ENCODE data around the gene CUL1. TPM values are rescaled to one million over a fixed set of nuclear protein-coding genes. Genes with fewer than 3 reads are reported as not detected.

CUL1 gene
- 10 to 100 TPM; 72.7 to 75.3 TPM for total RNA-seq

DNA sequence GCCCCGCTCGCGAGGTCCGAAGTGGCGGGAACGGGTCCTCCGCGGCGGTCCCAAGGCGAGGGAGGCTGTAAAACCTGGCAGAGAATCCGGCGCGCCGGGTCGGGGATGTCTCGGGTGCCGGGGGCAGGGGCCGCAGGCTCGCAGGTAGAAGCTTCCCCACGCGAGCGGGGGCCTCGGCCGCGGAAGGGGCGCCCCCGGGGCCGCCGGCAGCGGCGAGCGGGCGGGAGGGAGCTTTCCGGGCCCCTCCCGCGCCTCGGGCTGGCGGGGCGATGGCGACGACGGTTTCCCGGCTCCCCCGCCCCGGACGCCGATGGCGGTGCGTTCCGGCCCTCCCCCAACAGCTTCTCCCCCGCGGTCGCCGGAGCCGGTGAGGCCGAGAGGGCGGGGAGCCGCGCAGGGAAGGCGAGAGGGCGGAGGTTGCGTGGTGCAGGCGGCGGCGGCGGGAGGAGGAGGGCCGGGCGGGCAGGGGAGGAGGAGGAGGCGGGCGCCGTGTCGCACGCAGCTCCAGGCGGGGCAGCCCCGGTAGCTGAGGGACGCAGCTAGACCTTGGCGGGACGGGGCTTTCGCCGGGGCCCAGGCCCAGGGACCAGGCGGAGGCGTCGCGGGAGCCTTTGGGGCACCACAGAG is at the start of gene CUL1:
CUL1 (plus strand) TSS at position 507 of the 627 bp plus-strand sequence. CDS start 31,220 bp downstream, outside the sequence.
- DNase-seq, result peak; percentile 84
- H3K9me3 Mint-ChIP-seq, result no peaks in the 10 kb centered on the region
- H3K27ac Mint-ChIP-seq, result peak within 1 kb of the TSS; percentile 92
- peak within 1 kb of the TSS; percentile 93 for H3K4me3 Mint-ChIP-seq
- H3K36me3 Mint-ChIP-seq, result peaks cover 20% of the 10 kb centered on the region
- H3K4me1 Mint-ChIP-seq, result peaks cover 50% of the 10 kb centered on the region
- H3K27me3 Mint-ChIP-seq, result no peaks in the 10 kb centered on the region

DNA sequence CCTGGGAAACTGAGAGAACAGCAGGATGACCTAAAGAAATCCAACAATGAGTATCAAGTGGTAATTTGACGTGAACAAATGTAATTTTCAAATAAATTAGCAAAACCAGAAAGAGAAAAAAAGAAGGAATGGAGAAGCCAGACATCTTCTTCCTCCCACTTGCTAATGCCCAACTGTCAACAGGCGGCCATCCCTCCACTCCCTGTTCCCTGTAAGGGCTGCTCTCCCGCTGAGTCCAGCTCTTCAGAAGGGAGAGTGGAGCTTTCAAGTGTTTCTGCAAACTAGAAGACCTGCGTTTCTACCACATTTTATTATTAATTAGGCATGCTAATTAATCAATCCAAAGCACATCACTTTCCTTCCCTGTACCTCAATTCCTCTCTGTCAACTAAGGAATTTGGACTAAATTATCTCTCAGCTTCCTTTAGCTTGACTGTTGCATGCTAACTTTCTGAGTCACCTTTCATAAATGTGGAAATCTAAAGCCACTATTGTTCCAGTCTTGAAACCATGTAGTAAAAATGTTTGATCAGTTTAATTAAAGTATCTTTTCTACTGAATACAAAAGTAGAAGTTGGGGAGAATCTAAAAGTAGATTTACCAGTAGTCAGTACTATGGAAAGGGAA is 48.4 kb upstream of the CUL1 start:
- H3K9me3 Mint-ChIP-seq, result no peaks in the 10 kb centered on the region
- DNase-seq, result no peak
- no peaks in the 10 kb centered on the region for H3K27me3 Mint-ChIP-seq
- H3K27ac Mint-ChIP-seq, result no peak overlapping the region
- H3K4me1 Mint-ChIP-seq, result no peaks in the 10 kb centered on the region
- no peaks in the 10 kb centered on the region for H3K36me3 Mint-ChIP-seq
- no peak overlapping the region for H3K4me3 Mint-ChIP-seq

DNA sequence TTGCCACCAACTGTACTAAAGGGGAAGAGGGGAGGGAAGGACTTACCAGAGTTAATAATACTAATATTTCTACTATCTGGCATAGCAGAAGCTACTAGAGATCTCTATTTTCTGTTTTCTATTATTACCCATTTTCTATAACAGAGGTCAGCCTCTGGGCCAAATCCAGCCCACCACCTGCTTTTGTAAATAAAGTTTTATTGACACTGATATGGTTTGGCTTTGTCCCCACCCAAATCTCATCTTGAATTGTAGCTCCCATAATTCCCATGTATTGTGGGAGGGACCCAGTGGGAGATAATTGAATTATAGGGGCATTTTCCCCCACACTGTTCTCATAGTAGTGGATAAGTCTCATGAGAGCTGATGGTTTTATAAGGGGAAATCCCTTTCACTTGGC is 45.9 kb upstream of the CUL1 start:
- H3K27me3 Mint-ChIP-seq, result no peaks in the 10 kb centered on the region
- H3K36me3 Mint-ChIP-seq, result no peaks in the 10 kb centered on the region
- H3K9me3 Mint-ChIP-seq, result no peaks in the 10 kb centered on the region
- no peak overlapping the region for H3K4me3 Mint-ChIP-seq
- no peak overlapping the region for H3K27ac Mint-ChIP-seq
- DNase-seq, result no peak
- H3K4me1 Mint-ChIP-seq, result no peaks in the 10 kb centered on the region

DNA sequence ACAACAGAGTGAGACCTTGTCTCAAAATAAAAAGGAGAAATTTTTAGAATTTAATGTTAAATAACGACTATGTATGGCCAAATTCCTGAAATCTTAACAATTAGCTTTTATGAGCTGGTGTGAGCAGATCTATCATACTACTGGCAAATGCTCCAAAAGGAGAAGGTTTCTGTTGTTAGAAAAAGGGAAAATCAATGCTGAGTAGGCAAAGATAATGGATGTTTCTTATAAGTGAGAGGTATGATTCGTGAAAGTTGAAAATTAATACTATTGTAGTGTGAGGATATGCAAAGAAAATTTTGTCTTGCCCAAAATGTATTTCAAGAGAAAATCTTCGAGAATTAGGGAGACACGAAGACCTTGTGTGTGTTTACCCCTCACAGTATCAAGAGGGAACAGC is 40.8 kb upstream of the CUL1 start:
- H3K36me3 Mint-ChIP-seq, result no peaks in the 10 kb centered on the region
- H3K4me3 Mint-ChIP-seq, result no peak overlapping the region
- H3K27me3 Mint-ChIP-seq, result no peaks in the 10 kb centered on the region
- peaks cover 2% of the 10 kb centered on the region for H3K4me1 Mint-ChIP-seq
- no peak overlapping the region for H3K27ac Mint-ChIP-seq
- DNase-seq, result no peak
- H3K9me3 Mint-ChIP-seq, result no peaks in the 10 kb centered on the region

DNA sequence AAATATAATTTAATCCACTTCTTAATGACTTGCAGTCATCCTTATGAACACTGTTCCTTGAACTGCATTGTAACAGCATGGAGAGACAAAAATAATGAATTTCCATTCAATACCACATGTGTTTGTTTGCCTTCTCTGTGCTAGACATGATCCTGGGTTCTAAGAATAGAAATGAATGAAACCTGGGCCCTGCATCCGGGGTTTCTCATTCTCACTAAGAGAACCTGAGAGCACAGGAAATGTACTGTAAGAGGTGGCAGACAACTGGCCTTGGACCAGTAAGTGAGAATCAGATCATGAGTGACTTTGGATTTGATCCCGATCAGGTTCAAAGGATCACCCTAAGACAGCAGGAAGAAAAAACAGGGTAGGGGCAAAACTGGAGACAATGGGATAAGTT is 37.2 kb upstream of the CUL1 start:
- no peak overlapping the region for H3K4me3 Mint-ChIP-seq
- H3K27ac Mint-ChIP-seq, result no peak overlapping the region
- H3K4me1 Mint-ChIP-seq, result peaks cover 3% of the 10 kb centered on the region
- no peaks in the 10 kb centered on the region for H3K36me3 Mint-ChIP-seq
- no peaks in the 10 kb centered on the region for H3K27me3 Mint-ChIP-seq
- H3K9me3 Mint-ChIP-seq, result no peaks in the 10 kb centered on the region
- DNase-seq, result no peak

DNA sequence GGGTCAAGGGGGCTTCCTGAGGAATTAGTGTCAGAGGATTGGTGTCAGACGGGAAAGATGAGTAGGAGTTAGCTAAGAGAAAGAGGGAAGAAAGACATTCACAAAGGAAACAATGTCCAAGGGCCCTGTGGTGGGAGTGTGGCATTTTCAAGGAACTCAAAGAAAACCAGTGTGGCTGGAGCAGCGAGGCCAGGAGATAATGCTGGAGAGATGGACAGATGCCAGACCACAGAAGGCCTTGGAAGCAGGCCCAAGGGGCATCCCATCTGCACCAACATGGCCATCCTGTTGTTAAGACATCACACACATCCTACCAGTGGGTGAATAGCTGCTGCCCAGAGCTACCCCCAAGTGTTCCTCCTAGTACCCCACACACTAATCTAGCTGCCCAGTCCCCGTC is 36.1 kb upstream of the CUL1 start:
- Mint-ChIP-seq H3K4me1 (peaks cover 5% of the 10 kb centered on the region), H3K9me3 (peaks cover 2% of the 10 kb centered on the region), H3K27ac (no peak overlapping the region), H3K36me3 (no peaks in the 10 kb centered on the region), H3K27me3 (no peaks in the 10 kb centered on the region), H3K4me3 (no peak overlapping the region)
- DNase-seq, result no peak

DNA sequence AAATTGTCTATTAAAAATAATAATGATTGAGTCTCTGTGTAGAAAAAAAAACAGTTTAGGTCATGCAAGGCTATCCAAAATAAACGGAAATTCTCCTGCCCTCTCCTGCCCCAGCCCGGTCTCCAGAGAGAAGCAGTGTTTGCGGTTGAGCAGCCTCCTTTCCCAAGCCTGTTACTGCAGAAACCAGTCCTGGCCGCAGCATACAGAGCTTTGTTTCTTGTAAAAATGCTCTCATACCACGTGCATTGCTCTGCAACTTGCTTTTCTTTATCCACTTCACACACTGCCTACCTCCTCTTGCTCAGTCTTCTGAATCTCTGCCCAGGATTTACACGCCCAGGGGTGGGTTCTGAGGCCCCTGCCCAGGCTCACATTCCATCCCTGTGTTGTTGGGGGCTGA is 34.4 kb upstream of the CUL1 start:
- Mint-ChIP-seq H3K4me3 (no peak overlapping the region), H3K27ac (no peak overlapping the region), H3K36me3 (peaks cover 2% of the 10 kb centered on the region), H3K4me1 (peaks cover 5% of the 10 kb centered on the region), H3K9me3 (peaks cover 5% of the 10 kb centered on the region), H3K27me3 (no peaks in the 10 kb centered on the region)
- DNase-seq, result no peak

DNA sequence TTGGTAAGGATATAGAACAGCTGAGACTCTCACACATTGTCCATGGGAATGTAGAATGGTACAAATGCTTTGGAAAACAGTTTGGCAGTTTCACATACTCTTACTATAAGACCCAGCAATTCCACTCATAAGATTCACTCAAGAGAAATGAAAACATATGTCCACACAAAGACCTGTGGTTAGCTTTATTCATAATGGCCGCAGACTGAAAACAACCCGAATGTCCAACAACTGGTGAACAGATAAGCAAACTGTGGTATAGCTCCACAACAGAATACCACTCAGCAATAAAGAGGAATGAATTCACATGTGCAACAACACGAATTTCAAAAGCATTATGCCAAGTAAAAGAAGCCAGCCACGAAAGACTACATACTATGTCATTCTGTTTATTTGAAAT is 33.5 kb upstream of the CUL1 start:
- Mint-ChIP-seq H3K4me1 (peaks cover 5% of the 10 kb centered on the region), H3K27ac (no peak overlapping the region), H3K9me3 (peaks cover 5% of the 10 kb centered on the region), H3K4me3 (no peak overlapping the region), H3K36me3 (peaks cover 2% of the 10 kb centered on the region), H3K27me3 (no peaks in the 10 kb centered on the region)
- no peak for DNase-seq

DNA sequence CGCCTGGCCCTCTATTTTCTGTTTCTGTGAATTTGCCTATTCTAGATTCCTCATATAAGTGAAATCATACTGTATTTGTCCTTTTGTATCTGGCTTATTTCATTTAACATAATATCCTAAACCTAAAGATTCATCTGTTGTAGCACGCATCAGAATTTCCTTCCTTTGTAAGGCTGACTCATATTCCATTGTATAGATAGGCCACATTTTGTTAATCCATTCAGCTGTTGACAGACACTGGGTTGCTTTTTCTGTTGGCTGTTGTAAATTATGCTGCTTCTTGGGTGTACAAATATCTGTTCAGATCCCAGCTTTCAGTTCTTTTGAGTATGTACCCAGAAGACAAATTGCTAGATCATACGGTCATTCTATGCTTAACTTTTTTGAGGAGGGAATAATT is 28.8 kb upstream of the CUL1 start:
- H3K27ac Mint-ChIP-seq, result no peak overlapping the region
- peaks cover 5% of the 10 kb centered on the region for H3K4me1 Mint-ChIP-seq
- peaks cover 2% of the 10 kb centered on the region for H3K36me3 Mint-ChIP-seq
- no peaks in the 10 kb centered on the region for H3K27me3 Mint-ChIP-seq
- no peak for DNase-seq
- peaks cover 10% of the 10 kb centered on the region for H3K9me3 Mint-ChIP-seq
- no peak overlapping the region for H3K4me3 Mint-ChIP-seq

DNA sequence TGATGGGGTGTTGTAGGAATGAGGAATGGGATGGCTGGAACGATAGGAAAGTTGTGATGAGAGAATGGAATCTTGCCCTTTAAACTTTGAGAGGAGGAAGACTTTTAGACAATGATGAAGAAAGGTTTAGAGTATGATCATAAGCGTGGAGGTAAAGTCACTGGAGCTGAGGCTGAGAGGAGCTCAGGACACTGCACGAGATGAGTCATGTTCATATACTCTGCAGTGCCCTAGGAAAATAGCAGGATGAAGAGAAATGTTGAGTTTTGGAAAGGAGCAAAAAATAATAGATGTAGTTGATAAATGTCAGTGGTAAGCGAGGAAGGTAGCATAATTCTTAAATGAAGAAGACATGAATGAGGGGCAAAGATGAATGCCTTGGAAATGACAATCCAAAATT is 28.3 kb upstream of the CUL1 start:
- H3K36me3 Mint-ChIP-seq, result peaks cover 2% of the 10 kb centered on the region
- H3K9me3 Mint-ChIP-seq, result peaks cover 10% of the 10 kb centered on the region
- no peak overlapping the region for H3K27ac Mint-ChIP-seq
- peaks cover 5% of the 10 kb centered on the region for H3K4me1 Mint-ChIP-seq
- H3K4me3 Mint-ChIP-seq, result no peak overlapping the region
- no peak for DNase-seq
- H3K27me3 Mint-ChIP-seq, result no peaks in the 10 kb centered on the region

DNA sequence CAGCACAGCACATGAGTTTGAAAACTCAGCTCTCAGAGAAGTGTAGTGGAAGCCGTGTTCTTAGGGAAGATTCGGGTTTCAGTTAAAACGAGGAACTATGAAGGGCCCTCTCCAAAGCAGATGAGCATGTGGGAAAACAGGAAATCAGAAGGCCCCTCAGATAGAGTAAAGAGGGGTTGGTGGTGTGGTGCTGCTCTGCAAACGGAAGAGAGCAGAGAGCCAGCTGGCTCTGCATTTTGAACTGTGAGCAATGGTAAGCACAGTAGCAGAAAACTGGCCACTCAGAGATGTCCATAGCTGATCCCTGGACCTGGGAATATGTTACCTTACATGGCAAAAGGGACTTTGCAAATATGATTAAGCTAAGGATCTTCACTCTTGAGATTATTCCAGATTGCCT is 27.9 kb upstream of the CUL1 start:
- H3K9me3 Mint-ChIP-seq, result peaks cover 10% of the 10 kb centered on the region
- DNase-seq, result no peak
- H3K36me3 Mint-ChIP-seq, result peaks cover 2% of the 10 kb centered on the region
- H3K27me3 Mint-ChIP-seq, result no peaks in the 10 kb centered on the region
- H3K4me1 Mint-ChIP-seq, result peaks cover 5% of the 10 kb centered on the region
- no peak overlapping the region for H3K27ac Mint-ChIP-seq
- H3K4me3 Mint-ChIP-seq, result no peak overlapping the region

DNA sequence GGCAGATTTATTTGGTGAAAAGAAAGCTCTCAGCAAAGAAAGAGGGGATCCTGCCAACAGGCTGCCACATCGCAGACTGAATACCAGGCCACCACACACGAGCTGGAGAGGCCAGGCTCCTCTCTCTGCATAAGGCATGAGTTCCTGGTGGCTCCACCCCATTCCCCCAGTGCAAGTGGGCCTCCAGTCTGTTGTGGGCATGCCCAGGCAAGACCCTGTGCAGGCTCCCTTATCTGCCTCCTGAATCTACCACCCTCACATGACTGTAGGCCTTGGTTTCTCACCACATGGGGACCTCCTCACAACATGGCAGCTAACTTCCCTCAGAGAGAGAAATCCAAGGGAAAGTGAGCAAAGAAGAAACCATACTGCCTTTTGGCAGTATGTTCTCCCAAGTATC is 26.7 kb upstream of the CUL1 start:
- Mint-ChIP-seq H3K4me3 (no peak overlapping the region), H3K4me1 (peaks cover 2% of the 10 kb centered on the region), H3K27ac (no peak overlapping the region), H3K9me3 (peaks cover 10% of the 10 kb centered on the region), H3K36me3 (peaks cover 2% of the 10 kb centered on the region), H3K27me3 (no peaks in the 10 kb centered on the region)
- no peak for DNase-seq

DNA sequence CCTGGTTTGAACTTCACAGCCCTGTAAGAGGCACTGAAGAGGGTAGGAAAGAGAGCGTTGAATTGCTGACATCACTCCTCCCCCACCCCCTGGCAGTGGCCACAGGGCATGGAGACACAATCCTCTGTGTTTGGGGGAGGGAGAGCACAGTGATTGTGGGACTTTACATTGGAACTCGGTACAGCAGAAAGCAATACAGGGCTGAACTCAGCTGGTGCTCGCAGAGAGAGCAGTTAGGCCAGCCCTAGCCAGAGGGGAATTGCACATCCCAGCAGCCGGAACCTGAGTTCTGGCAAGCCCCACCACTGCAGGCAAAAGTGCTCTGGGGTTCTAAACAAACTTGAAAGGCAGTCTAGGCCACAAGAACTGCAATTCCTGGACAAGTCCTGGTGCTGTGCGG is 24.0 kb upstream of the CUL1 start:
- no peak overlapping the region for H3K4me3 Mint-ChIP-seq
- no peak for DNase-seq
- peaks cover 4% of the 10 kb centered on the region for H3K9me3 Mint-ChIP-seq
- no peaks in the 10 kb centered on the region for H3K27me3 Mint-ChIP-seq
- peaks cover 2% of the 10 kb centered on the region for H3K4me1 Mint-ChIP-seq
- H3K27ac Mint-ChIP-seq, result no peak overlapping the region
- H3K36me3 Mint-ChIP-seq, result no peaks in the 10 kb centered on the region

DNA sequence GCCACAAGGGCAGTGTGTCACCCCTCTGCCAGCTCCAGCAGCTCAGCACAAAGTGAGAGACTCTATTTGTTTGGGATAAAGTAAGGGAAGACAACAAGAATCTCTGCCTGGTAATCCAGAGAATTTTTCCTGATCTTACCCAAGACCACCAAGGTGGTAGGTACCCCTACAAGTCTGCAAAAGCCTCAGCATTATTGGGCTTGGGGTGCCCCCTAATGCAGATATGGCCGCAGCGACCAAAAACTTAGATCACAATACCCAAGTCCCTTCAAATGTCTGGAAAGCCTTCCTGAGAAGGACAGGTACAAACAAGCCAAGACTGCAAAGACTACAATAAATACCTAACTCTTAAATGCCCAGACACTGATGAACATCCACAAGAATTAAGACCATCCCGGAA is 22.4 kb upstream of the CUL1 start:
- Mint-ChIP-seq H3K27me3 (no peaks in the 10 kb centered on the region), H3K9me3 (peaks cover 7% of the 10 kb centered on the region), H3K36me3 (no peaks in the 10 kb centered on the region), H3K27ac (no peak overlapping the region), H3K4me3 (no peak overlapping the region), H3K4me1 (no peaks in the 10 kb centered on the region)
- no peak for DNase-seq

DNA sequence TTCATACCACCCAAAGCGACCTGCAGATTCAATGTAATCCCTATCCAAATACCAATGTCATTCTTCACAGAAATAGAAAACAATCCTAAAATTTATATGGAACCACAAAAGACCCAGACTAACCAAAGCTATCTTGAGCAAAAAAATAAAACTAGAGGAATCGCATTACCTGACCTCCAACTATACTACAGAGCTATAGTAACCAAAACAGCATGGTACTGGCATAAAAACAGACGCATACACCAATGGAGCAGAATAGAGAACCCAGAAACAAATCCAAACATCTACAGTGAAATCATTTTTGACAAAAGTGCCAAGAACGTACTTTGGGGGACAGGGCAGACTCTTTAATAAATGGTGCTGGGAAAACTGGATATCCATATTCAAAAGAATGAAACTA is 16.9 kb upstream of the CUL1 start:
- Mint-ChIP-seq H3K4me1 (no peaks in the 10 kb centered on the region), H3K9me3 (peaks cover 6% of the 10 kb centered on the region), H3K4me3 (no peak overlapping the region), H3K27ac (no peak overlapping the region), H3K27me3 (no peaks in the 10 kb centered on the region), H3K36me3 (no peaks in the 10 kb centered on the region)
- no peak for DNase-seq

DNA sequence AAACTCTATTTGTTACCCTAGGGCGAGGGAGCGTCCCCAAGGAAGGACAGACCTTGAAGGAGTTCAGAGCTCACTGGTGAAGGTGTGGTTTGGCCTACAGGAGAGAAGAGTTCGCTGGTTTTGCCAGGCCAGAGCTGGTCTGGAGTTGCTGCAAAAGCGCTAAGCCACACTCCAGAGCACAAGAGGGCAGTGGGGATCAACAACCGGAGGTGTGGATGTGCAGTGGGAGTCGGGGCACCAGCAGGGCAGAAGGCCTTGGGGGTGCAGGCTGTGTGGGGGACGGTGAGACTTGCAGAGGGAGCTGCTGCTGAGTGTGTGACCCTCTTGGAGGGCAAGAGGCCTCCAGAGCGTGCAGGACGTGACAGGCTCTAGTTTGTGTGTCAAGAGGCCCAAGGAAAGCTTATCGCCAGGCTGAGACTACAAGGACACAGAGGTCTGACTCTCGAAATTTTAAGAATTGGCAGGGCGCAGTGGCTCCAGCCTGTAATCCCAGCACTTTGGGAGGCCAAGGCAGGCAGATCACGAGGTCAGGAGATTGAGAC is 14.3 kb upstream of the CUL1 start:
- H3K27me3 Mint-ChIP-seq, result no peaks in the 10 kb centered on the region
- H3K9me3 Mint-ChIP-seq, result peaks cover 6% of the 10 kb centered on the region
- no peak for DNase-seq
- no peak overlapping the region for H3K4me3 Mint-ChIP-seq
- no peak overlapping the region for H3K27ac Mint-ChIP-seq
- H3K36me3 Mint-ChIP-seq, result no peaks in the 10 kb centered on the region
- H3K4me1 Mint-ChIP-seq, result no peaks in the 10 kb centered on the region
